ENCODE results near the gene SMC6. TPM values are rescaled to one million over a fixed set of nuclear protein-coding genes. Genes with fewer than 3 reads are reported as not detected.

Gene SMC6
- polyA plus RNA-seq, 1 donor from 2014 or later: 20.1 TPM

GRCh38 chr2:17710547-17711248 is 42.9 kb downstream of the SMC6 start:
- TF ChIP-seq EZH2 (IDR thresholded peaks at IDR 0.05; ENCODE audit: borderline replicate concordance, insufficient read depth, low read length, poor library complexity, severe bottlenecking) (no peak), SMC3 (conservative IDR thresholded peaks at IDR 0.05; ENCODE audit: poor library complexity) (no peak), MXI1 (conservative IDR thresholded peaks at IDR 0.05; ENCODE audit: poor library complexity, severe bottlenecking) (no peak), POLR2AphosphoS5 (IDR thresholded peaks at IDR 0.05) (no peak)
- TF ChIP-seq, protein P1, sequence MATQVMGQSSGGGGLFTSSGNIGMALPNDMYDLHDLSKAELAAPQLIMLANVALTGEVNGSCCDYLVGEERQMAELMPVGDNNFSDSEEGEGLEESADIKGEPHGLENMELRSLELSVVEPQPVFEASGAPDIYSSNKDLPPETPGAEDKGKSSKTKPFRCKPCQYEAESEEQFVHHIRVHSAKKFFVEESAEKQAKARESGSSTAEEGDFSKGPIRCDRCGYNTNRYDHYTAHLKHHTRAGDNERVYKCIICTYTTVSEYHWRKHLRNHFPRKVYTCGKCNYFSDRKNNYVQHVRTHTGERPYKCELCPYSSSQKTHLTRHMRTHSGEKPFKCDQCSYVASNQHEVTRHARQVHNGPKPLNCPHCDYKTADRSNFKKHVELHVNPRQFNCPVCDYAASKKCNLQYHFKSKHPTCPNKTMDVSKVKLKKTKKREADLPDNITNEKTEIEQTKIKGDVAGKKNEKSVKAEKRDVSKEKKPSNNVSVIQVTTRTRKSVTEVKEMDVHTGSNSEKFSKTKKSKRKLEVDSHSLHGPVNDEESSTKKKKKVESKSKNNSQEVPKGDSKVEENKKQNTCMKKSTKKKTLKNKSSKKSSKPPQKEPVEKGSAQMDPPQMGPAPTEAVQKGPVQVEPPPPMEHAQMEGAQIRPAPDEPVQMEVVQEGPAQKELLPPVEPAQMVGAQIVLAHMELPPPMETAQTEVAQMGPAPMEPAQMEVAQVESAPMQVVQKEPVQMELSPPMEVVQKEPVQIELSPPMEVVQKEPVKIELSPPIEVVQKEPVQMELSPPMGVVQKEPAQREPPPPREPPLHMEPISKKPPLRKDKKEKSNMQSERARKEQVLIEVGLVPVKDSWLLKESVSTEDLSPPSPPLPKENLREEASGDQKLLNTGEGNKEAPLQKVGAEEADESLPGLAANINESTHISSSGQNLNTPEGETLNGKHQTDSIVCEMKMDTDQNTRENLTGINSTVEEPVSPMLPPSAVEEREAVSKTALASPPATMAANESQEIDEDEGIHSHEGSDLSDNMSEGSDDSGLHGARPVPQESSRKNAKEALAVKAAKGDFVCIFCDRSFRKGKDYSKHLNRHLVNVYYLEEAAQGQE (IDR thresholded peaks at IDR 0.05; ENCODE audit: borderline replicate concordance): no peak
- Histone ChIP-seq H3K4me2 (ENCODE audit: low read length) (no peak overlapping the region), H3K9me2 (ENCODE audit: insufficient read depth, low read length) (no peaks in the 10 kb centered on the region), H3K36me3 (ENCODE audit: insufficient read depth, low read length) (peaks cover 12% of the 10 kb centered on the region), H2AFZ (ENCODE audit: low read depth, low read length) (no peak overlapping the region), H3K27ac (ENCODE audit: low read length) (no peak overlapping the region), H3K9ac (ENCODE audit: low read length) (no peak overlapping the region), H3K27me3 (ENCODE audit: insufficient read depth, low read depth, low read length) (no peaks in the 10 kb centered on the region), H3F3A (ENCODE audit: insufficient read depth, low read length, poor library complexity, severe bottlenecking) (no peaks in the 10 kb centered on the region), H3K4me3 (ENCODE audit: low read length) (no peak overlapping the region), H4K20me1 (ENCODE audit: insufficient read depth) (no peaks in the 10 kb centered on the region), H3K79me2 (replicated peaks; ENCODE audit: insufficient read depth, low read length) (no peaks in the 10 kb centered on the region), H3K9me3 (ENCODE audit: low read length) (no peaks in the 10 kb centered on the region)

DNA sequence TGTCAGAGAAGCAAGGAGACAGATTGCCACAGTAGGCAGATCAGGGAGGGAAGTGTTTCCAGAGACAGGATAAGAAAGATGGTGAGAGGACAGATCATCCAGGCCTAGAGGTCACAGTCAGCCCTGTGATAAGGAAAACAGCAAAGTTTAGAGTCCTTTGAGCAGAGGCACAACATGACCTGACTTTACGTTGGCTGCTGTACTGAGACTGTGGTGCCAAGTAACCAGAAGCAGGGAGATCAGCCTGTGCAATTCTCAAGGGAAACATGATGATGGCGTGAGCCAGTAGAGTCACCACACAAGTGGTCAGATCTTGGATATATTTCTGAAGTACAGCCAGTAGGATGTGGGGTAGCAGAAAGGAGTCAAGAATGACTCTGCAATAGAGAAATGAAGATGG is 43.7 kb downstream of the SMC6 start:
- TF ChIP-seq MXI1 (conservative IDR thresholded peaks at IDR 0.05; ENCODE audit: poor library complexity, severe bottlenecking) (no peak), TAF1 (IDR thresholded peaks at IDR 0.05; ENCODE audit: low read depth) (no peak)
- Histone ChIP-seq H3F3A (ENCODE audit: insufficient read depth, low read length, poor library complexity, severe bottlenecking) (no peaks in the 10 kb centered on the region), H3K36me3 (ENCODE audit: insufficient read depth, low read length) (peaks cover 9% of the 10 kb centered on the region), H3K4me3 (ENCODE audit: low read length) (no peak overlapping the region), H3K27me3 (ENCODE audit: insufficient read depth, low read depth, low read length) (no peaks in the 10 kb centered on the region), H3K27ac (ENCODE audit: low read length) (no peak overlapping the region), H3K79me2 (replicated peaks; ENCODE audit: insufficient read depth, low read length) (no peaks in the 10 kb centered on the region), H3K9ac (ENCODE audit: low read length) (no peak overlapping the region), H2AFZ (ENCODE audit: low read depth, low read length) (no peak overlapping the region), H3K9me2 (ENCODE audit: insufficient read depth, low read length) (no peaks in the 10 kb centered on the region), H3K4me2 (ENCODE audit: low read length) (no peak overlapping the region), H4K20me1 (ENCODE audit: insufficient read depth) (no peaks in the 10 kb centered on the region), H3K9me3 (ENCODE audit: low read length) (no peaks in the 10 kb centered on the region)

DNA sequence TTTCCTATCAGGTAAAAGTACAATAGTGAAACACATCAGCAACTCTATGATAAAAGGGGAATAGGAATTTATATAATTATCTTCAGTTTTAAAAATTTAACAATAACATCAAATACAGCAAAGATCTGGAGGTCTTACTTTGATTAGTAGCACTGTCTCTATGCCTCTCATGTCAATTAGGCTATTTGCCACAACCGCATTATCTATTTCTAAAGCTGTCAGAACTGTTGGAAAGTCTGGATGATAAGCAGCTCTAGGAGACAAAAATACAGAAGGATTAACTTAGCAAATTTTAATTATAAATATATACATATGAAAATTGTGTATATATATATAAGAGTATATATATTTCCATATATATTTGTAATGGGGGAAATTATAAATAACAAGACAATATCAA is 45.1 kb downstream of the SMC6 start:
- H3K9me2 ChIP-seq (ENCODE audit: insufficient read depth, low read length): no peaks in the 10 kb centered on the region
- H3K36me3 ChIP-seq (ENCODE audit: insufficient read depth, low read length): peaks cover 9% of the 10 kb centered on the region
- no peaks in the 10 kb centered on the region for H3K27me3 ChIP-seq (ENCODE audit: insufficient read depth, low read depth, low read length)
- H4K20me1 ChIP-seq (ENCODE audit: insufficient read depth): no peaks in the 10 kb centered on the region
- no peak overlapping the region for H2AFZ ChIP-seq (ENCODE audit: low read depth, low read length)
- H3K9ac ChIP-seq (ENCODE audit: low read length): no peak overlapping the region
- H3K27ac ChIP-seq (ENCODE audit: low read length): no peak overlapping the region
- no peaks in the 10 kb centered on the region for H3F3A ChIP-seq (ENCODE audit: insufficient read depth, low read length, poor library complexity, severe bottlenecking)
- H3K4me2 ChIP-seq (ENCODE audit: low read length): no peak overlapping the region
- H3K79me2 ChIP-seq (replicated peaks; ENCODE audit: insufficient read depth, low read length): no peaks in the 10 kb centered on the region
- no peaks in the 10 kb centered on the region for H3K9me3 ChIP-seq (ENCODE audit: low read length)
- TF ChIP-seq POLR2AphosphoS5 (IDR thresholded peaks at IDR 0.05) (no peak), MXI1 (conservative IDR thresholded peaks at IDR 0.05; ENCODE audit: poor library complexity, severe bottlenecking) (no peak), TAF1 (IDR thresholded peaks at IDR 0.05; ENCODE audit: low read depth) (no peak), EZH2 (IDR thresholded peaks at IDR 0.05; ENCODE audit: borderline replicate concordance, insufficient read depth, low read length, poor library complexity, severe bottlenecking) (no peak), SMC3 (conservative IDR thresholded peaks at IDR 0.05; ENCODE audit: poor library complexity) (no peak), RAD21 (conservative IDR thresholded peaks at IDR 0.05) (no peak), EP300 (conservative IDR thresholded peaks at IDR 0.05; ENCODE audit: poor library complexity, severe bottlenecking) (no peak)
- TF ChIP-seq, protein P2, sequence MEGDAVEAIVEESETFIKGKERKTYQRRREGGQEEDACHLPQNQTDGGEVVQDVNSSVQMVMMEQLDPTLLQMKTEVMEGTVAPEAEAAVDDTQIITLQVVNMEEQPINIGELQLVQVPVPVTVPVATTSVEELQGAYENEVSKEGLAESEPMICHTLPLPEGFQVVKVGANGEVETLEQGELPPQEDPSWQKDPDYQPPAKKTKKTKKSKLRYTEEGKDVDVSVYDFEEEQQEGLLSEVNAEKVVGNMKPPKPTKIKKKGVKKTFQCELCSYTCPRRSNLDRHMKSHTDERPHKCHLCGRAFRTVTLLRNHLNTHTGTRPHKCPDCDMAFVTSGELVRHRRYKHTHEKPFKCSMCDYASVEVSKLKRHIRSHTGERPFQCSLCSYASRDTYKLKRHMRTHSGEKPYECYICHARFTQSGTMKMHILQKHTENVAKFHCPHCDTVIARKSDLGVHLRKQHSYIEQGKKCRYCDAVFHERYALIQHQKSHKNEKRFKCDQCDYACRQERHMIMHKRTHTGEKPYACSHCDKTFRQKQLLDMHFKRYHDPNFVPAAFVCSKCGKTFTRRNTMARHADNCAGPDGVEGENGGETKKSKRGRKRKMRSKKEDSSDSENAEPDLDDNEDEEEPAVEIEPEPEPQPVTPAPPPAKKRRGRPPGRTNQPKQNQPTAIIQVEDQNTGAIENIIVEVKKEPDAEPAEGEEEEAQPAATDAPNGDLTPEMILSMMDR (IDR thresholded peaks at IDR 0.05; ENCODE audit: poor library complexity, severe bottlenecking): no peak
- TF ChIP-seq, protein P1 (IDR thresholded peaks at IDR 0.05; ENCODE audit: borderline replicate concordance): no peak
- no peak overlapping the region for H3K4me3 ChIP-seq (ENCODE audit: low read length)

All from neural cell (in vitro differentiated cells).